NCI-H510A treated with DMSO at 0.1 percent for 48 hours (cell line): ENCODE data around the gene KRTAP5-9.
"Not testable (repeated sequence)": the region's sequence is repeated elsewhere in the genome, so short reads cannot be mapped to it uniquely, and the experiment has no call there.

Experiments used
- DNase-seq: peaks from one replicate; lab custom pipeline; 2025; lab: John Stamatoyannopoulos, UW

Gene KRTAP5-9

DNA sequence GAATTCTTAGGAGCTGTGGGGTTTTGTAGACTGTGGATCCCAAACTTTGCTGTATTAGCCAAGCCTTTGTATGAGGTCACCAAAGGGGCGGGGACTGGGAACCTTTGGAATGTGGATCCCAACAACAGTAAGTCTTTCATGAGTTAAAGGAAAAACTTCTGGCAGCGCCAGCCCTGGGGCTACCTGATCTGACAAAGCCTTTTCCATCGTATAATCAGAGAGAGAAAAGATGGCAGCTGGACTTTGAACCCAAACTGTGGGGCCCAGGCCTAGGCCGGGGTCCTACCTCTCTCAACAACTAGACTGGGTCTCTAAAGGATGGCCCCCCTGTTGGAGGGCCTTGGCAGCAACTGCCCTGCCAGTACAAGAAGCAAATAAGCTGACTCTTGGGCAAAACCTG, 40.1 kb downstream of the KRTAP5-9 start:
- not testable (repeated sequence) for DNase-seq

DNA sequence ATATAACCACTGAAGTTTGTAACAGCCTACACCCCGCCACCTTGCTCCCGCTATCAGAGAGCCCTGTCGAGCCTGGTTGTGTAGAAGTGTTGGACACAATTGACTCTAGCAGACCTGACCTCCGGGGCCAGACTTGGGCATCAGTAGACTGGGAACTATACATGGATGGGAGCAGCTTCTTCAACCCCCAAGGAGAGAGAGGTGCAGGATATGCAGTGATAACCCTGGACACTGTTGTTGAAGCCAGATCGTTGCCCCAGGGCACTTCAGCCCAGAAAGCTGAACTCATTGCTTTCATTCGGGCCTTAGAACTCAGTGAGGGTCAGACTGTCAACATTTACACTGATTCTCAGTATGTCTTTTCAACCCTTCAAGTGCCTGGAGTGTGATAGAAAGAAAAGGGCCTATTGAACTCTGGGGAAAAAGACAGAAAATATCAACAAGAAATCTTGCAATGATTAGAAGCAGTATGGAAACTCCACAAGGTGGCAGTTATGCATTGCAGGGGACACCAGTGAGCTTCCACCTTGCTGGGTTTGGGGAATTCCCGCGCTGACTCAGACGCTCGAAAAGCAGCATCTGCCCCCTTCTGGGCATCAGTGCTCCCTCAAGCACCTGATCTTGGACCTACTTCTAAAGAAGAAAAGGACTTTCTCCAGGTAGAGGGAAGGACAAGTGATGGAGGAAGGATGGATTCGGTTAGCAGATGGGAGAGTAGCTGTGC, 40.8 kb downstream of the KRTAP5-9 start:
- DNase-seq, result peak; percentile 3

DNA sequence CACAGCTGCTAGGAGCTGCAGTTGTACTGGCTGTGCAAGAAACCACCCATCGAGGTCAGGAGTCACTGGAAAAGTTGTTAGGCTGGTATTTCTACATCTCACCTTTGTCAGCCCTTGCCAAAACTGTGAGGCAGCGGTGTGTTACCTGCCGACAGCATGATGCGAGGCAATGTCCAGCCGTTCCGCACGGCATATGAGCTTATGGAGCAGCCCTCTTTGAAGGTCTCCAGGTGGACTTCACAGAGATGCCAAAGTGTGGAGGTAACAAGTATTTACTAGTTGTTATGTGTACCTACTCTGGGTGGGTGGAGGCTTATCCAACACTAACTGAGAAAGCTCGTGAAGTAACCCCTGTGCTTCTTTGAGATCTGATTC, 41.3 kb downstream of the KRTAP5-9 start:
- not testable (repeated sequence) for DNase-seq
